GM12878 (cell line): ENCODE data around the gene TBC1D1.

Source experiments
- CEBPB ChIP-seq, 2 experiments: fragments of 150-350 bp in 1 of 2; IDR thresholded peaks; 2 replicates each; pipeline ENCODE4 v1.6.1; 2012 to 2014; ENCODE audit warnings: low read depth in 2 of 2, low read length in 2 of 2, borderline replicate concordance in 1 of 2, inconsistent platforms in 1 of 2
- CHD4 ChIP-seq: fragments of 200-600 bp; sonication (generic); IDR thresholded peaks from 2 replicates; pipeline ENCODE4 v1.6.1; 2016; ENCODE audit warnings: mild to moderate bottlenecking
- CTCF ChIP-seq, 3 experiments: IDR thresholded peaks in 2 of 3; conservative IDR thresholded peaks in 1 of 3; 2 replicates each; pipeline ENCODE4 v1.5.1; 2011; ENCODE audit warnings: low read depth in 3 of 3, low read length in 3 of 3, mild to moderate bottlenecking in 3 of 3, control low read depth in 2 of 3, moderate library complexity in 2 of 3, inconsistent platforms in 1 of 3, mixed read lengths in 1 of 3; ENCODE audit not compliant: control insufficient read depth in 2 of 3, insufficient read depth in 1 of 3; ENCODE audit errors: extremely low read depth in 1 of 3
- CUX1 ChIP-seq: IDR thresholded peaks from 2 replicates; pipeline ENCODE4 v1.6.1; 2012; ENCODE audit warnings: improper control_type of control experiment, low read depth, low read length; ENCODE audit not compliant: insufficient replicate concordance
- HCFC1 ChIP-seq: fragments of 150-350 bp; IDR thresholded peaks from 2 replicates; pipeline ENCODE4 v1.6.1; 2014; ENCODE audit warnings: low read length
- HDAC6 ChIP-seq: fragments of 200-600 bp; sonication (generic); IDR thresholded peaks from one replicate; pipeline ENCODE4 v1.8.0; 2017; ENCODE audit warnings: antibody characterized with exemption; ENCODE audit not compliant: unreplicated experiment
- MTA2 ChIP-seq: fragments of 450-650 bp; IDR thresholded peaks from 2 replicates; pipeline ENCODE4 v1.6.1; 2016; ENCODE audit warnings: low read depth, mild to moderate bottlenecking, moderate library complexity
- NBN ChIP-seq: fragments of 450-650 bp; IDR thresholded peaks from 2 replicates; pipeline ENCODE4 v1.6.1; 2016
- POLR2A ChIP-seq: IDR thresholded peaks from 2 replicates; pipeline ENCODE4 v1.6.1; 2011; ENCODE audit warnings: low read depth, mild to moderate bottlenecking, low read length
- USF1 ChIP-seq: IDR thresholded peaks from 2 replicates; pipeline ENCODE4 v1.6.1; 2011; ENCODE audit warnings: borderline replicate concordance, low read depth, mild to moderate bottlenecking, moderate library complexity, mixed read lengths, low read length; ENCODE audit not compliant: insufficient read depth; ENCODE audit errors: extremely low read length
- YY1 ChIP-seq: IDR thresholded peaks from 2 replicates; pipeline ENCODE4 v1.6.1; 2011; ENCODE audit warnings: low read depth, mild to moderate bottlenecking, low read length

GRCh38 chr4:38177641-38178391 lies 286.9 kb downstream of the TBC1D1 start:
- TF ChIP-seq NBN: no peak
- no peak for TF ChIP-seq HCFC1
- 0 out of 2 replicates have a peak, but pooled peaks have one; percentile 26 for TF ChIP-seq YY1
- TF ChIP-seq CUX1: no peak
- TF ChIP-seq MTA2: no peak
- no peak for TF ChIP-seq CTCF (IDR thresholded peaks at IDR 0.05 in 2 of 3, conservative IDR thresholded peaks at IDR 0.05 in 1 of 3; ENCODE audit: control insufficient read depth in 2 of 3, extremely low read depth in 1 of 3, insufficient read depth in 1 of 3, low read depth in 3 of 3, low read length in 3 of 3)
- TF ChIP-seq USF1: no peak
- no peak for TF ChIP-seq HDAC6
- peak; percentile 71 for TF ChIP-seq POLR2A
- TF ChIP-seq CHD4: no peak
- TF ChIP-seq CEBPB (IDR thresholded peaks at IDR 0.05; ENCODE audit: borderline replicate concordance in 1 of 2, low read depth in 2 of 2, low read length in 2 of 2): no peak
